ENCODE results near the gene RIMBP2.

RIMBP2 gene

DNA sequence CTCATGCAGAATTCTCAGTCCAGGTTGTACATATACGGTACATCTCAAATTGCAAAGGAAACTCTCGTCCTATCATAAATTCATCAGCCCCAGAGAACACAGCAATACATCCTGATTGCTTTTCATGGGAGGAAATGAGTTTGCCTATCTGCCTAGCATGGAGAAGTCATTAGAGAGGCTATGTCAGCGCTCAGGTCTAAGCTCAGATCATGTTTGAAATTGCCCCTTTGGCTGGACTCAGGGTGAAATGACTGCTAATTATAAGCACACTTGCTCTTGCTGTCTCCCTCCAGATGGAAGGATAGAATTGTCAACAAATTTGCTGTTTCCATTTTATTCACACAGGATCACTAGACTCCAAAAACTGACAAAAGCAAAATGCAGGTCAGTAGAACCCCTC is 178.4 kb downstream of the RIMBP2 start:
- DNase-seq (ENCODE audit: low read depth): no peak

DNA sequence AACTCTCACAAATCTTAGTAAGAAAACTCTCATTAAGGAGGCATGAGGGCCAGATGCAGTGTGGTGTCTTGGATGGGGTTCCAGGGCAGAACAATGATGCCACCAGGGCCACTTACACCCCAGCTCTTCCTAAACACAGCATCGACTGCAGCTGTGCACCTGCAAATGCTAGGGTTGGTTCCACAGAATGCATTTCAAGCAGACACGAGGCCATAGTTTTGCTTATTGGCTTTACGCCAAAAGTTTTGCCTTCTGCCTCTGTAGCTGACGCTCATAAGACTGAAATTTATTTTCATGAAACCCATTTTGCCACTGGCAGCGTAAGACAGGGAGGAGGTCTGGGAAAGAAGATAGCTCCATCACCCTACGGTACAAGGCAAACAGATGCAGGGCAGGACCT is 179.0 kb downstream of the RIMBP2 start:
- DNase-seq (ENCODE audit: low read depth): no peak

DNA sequence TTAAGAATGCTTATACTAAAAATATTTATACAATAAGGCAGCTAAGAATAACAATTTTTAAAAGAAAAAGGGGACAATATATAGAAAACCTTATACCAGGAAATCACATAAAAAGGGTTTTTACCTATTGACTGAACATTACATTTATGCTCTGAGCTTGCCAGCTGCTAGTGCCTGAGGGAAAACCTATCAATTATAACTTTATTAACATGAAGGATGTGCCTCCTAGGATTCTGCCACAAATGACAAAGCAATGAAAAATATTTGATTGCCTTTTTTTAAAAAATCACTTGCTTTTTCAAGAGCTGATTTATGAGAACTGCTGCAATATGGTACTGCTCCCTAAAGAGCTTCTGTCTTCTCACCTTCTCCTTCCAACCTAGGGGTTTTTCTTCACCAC is 185.7 kb downstream of the RIMBP2 start:
- DNase-seq (ENCODE audit: low read depth): no peak

DNA sequence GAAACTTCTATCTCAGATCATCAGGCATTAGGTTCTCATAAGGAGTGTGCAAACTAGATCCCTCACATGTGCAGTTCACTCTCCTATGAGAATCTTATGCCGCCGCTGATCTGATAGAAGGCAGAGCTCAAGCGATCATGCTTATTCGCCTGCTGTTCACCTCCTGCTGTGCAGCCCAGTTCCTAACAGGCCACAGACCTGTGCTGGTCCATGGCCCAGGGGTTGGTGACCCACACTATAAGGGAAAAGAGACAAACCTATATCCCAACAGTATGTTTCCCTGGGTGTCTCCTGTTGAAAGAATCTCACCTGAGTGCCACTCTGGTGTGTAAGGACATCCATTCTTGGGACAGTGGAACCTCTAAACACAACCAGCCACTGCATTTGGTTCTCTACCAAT is 186.3 kb downstream of the RIMBP2 start:
- DNase-seq (ENCODE audit: low read depth): no peak

DNA sequence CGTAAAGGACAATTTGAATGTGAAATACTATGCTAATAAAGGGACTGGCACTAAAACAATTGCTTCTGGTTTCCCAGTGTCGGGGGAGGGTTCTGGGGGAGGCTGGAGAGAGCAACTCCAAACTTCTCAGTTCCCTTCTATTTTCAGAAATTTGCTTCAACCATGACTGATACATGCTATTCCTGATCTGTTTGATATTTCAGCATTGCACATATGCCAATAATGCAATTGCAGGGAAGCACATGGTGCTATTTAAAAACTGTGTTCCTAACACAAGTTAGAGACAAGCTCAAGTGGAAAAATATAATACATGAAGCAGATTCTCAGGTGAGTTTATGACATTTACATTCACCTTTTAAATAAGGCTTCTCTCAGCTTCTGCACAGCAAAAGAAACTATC is 188.9 kb downstream of the RIMBP2 start:
- no peak for DNase-seq (ENCODE audit: low read depth)

DNA sequence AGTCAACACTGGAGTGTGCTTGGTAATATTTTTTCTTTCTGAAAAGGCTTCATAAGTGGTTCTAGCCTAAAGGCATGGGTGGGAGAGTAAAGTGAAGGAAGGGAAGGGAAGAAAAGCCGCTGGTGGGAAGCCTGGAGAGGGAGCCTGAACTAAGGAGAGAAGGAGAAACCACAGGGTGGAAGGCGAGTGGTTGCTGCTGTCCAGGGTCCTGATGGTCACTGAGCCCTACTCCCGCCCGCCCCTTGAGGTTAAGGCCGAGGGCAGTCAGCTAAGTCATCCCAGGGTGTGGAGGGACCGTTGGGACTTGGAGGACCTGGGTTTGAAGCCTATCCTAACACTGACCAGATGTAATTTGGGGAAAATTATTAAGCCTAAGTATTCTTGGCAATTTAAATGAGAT is 189.3 kb downstream of the RIMBP2 start:
- DNase-seq (ENCODE audit: low read depth): no peak

DNA sequence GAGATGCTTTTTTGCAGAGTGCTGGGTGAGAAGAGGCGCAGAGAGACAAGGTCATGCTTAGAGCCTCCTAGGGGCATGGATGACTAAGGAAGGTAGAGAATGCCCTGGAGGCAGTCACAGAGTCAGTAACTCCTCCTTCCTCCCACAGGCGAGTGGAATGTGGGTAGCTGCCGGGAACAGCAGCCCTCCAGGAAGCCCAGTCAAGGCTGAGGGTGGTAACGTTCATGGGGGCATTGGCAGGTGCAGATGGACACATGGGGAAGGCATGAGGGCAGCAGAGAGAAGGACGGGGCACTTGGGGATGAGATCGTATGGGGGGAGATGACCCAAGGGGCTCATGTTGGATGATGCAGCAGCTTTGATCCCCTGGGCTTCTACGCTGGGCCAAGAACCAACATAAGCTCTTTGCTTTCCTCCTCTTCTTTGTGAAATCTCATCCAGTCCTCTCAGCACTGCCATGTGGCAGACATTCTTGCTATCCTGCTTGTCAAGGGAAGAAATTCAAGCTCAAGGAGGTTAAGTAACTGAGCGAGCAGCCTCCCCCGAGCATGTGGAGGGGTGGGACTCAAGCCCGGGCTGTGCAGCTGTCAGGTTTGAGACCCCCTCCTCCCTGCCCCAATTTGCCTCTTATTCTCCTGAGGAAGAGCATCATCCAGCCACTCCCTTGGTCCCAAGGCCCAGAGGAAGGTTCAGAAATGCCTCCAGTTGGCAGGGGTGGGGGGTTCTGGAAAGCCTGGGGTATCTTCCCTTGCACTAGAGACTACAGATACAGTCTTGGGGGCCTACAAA is 190.5 kb downstream of the RIMBP2 start:
- DNase-seq (ENCODE audit: low read depth): no peak

DNA sequence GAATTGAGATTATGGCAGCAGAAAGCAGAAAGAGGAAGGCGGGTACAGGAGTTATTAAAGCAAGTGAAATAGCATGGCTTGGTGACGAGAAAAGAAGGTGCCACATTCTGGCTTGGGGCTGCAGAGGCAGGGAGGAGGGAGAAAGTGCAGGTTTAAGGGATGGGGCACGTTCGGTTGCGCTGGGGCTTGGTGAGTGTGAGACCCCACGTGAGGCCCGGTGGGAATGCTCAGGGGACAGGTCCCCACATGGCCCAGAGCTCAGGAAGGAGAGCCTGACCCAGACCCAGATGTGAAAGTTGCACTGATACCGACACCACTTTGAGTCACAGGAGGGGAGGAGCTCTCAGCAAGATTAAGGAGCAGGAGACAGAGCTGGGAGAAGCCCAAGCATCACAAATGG is 191.3 kb downstream of the RIMBP2 start:
- no peak for DNase-seq (ENCODE audit: low read depth)

DNA sequence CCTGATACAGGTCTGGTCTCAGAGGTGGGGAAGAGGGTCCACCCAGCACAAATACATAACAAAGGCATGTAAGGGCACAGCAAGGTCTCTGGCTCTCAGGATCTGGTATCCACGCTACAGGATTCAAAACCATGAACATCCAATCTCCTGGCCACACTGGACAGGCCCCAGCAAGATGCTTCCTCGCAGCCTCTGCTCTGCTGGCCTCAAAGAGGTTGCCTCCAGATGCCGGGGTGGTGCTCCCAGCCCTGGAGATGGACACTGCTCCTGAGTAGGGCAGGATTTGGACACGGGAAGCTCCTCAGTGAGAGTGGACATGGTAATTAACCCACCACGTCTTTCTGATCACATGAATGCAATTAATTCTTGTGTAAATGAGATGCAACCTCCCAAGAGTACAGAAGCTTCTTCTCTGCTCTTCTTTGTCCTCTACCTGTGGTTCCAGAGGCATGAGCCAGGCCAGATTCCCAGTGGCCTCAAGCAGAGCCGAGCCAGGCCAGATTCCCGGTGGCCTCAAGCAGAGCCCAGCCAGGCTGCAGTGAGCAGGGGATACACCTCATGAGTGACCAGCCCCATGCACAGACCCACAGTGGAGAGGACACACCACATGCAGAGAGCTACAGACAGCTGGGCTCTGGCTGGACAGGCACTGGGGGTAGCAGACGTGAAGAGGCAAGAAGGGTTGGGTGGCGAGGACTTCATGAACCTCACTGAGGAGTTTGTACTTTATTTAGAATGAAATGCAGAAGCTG is 192.1 kb downstream of the RIMBP2 start:
- DNase-seq (ENCODE audit: low read depth): no peak

DNA sequence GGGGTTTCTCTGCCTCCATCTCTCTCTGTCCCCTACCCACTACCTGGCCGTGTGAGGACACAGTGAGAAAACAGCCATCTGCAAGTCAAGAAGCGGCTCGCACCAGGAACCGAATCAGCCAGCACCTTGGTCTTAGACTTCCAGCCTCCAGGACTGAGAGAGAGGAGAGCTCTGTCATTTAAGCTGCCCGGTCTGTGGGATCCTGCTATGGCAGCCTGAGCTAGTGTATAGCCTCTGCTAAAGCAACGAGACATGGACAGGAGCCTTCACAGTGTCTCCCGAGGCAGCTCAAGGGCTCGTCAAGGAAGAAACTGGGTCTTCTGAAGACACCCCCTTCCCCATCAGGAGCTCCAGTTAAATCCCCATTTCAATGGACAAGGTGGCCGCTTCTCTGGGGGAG is 192.9 kb downstream of the RIMBP2 start:
- no peak for DNase-seq (ENCODE audit: low read depth)

DNA sequence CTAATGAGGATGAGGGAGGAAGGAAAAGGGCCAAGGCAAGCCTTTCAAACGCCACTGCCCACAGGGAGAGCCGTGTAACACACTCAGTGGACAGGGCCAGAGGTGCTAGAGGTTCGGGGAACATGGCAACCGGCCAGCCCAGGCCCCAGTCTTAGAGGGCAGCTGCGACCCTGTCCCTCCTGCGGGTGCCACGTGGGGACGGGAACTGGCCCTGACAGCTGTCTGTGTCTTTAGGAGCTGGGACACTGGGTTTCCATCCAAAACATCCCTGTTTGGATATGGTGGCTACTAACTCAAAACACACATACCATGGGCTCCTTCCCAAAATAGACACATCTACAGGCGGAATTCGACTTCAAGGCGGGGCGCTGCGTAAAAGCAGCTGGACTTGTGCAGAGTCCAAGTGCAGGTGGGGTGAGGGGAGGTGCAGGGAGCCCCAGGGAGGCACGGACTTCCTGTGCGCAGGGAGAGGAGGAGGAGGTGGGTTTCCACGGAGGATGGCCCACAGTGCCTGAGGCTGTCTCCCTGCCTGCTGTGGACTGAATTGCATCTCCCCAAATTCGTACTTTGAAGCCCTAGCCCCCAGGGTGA is 193.8 kb downstream of the RIMBP2 start:
- DNase-seq (ENCODE audit: low read depth): no peak

DNA sequence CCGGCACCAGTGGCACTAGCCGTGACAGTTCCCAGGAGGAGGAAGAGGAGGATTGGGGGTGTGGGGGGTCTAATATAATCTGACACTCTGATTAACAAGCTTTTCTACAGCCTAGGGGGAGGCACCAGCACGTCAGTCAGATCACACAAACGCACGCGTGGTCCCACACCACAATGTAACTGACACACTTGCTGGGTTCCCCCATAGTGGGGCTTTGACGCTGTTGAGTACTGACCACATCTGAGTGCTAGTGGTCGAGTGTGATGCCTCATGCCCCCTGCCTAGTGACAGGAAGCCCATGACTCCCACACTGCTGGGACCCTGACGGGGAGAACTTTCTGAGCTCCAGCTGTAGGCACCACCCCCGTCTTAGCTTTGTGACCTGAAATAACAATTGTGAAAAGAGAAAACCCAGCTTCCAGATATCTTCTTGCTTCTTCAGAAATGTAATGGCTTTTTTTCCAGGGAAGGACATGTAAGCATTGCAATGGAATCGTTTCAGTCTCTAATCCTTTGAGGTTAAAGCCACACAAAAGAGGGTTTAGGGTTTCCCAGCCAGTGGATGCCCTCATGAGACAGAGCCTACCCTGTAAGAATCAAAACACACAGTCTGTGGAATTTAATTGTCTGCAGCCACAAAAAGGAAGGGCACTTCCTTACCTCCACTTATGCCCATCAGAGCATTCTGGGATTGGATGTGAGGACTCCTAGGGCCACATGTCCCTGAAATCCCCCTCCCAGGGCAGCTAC is 194.5 kb downstream of the RIMBP2 start:
- DNase-seq (ENCODE audit: low read depth): no peak

DNA sequence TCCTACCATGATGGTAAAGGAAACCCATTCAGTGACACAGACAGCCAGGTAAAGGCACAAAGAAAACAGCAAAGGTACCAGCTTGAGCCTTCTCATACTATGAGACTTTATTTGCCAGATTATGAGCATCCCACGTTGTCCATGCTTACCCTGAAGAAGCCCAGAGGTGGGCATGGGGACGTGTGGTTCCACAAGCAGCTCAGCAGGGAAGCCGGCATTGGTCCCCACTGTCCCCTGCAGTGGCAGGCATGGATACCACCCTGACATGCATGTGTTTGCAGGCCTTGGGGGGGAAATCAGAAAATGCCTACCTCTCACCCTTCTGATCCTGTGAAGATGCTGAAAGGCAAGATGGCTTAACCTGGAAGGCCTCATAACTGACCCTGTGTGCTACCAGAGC is 195.3 kb downstream of the RIMBP2 start:
- DNase-seq (ENCODE audit: low read depth): no peak

DNA sequence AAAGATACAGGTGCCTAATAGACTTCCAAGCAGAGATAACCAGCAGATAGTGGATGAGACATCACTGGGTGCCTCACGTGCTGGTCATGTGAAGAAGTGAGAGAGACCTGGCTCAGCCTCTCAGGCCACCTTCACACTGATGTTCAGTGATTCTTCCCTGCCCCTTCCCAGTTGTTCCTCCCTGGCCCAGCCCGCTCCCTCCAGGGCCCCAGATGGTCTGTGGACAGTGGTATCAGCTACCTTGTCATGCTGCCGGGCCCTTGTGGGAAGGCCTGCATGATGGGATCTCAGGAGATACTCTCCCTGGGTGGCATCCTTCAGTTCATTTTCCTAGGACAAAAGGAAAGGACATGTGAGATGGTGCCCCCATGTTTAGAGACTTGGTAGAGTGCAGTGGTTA is 198.5 kb downstream of the RIMBP2 start:
- DNase-seq (ENCODE audit: low read depth): no peak

DNA sequence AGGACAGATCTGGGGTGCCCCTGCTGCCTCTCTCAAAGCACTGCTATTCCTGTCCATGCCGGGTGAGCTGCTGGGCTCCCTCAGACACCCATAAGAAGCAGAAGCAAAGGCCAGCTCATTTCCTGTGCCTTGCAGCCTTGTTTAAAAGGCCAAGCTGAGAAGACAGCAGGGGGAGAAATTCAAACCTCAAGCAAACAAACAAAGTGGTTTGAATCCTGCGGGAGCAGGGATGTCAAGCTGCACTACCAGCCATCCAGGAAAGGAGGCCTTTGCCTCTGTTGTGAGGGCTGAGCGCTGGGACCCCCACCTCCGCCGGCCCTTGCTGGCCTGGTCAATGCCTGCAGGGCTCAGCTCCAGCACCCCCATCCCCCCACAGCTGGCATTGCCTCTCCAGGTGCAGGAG is 201.9 kb downstream of the RIMBP2 start:
- no peak for DNase-seq (ENCODE audit: low read depth)

DNA sequence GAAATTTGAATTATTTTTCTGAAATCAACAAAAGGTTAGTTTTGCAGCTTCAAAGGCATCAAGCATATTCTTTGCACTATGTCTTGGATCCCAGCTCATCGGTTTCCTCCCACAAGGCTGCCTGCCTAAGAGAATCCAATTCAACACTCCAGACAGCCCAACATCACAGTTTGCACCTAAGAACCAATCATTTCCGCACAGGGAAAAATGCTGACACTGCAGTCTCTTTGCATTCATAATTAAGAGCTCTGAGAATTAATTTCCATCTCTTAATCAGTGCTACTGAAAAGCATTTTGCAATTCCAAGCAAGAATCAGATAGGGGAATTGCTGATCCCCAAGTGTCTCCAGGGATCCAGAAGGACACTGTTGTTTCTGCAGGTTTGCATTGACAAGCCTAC is 202.5 kb downstream of the RIMBP2 start:
- DNase-seq (ENCODE audit: low read depth): no peak

DNA sequence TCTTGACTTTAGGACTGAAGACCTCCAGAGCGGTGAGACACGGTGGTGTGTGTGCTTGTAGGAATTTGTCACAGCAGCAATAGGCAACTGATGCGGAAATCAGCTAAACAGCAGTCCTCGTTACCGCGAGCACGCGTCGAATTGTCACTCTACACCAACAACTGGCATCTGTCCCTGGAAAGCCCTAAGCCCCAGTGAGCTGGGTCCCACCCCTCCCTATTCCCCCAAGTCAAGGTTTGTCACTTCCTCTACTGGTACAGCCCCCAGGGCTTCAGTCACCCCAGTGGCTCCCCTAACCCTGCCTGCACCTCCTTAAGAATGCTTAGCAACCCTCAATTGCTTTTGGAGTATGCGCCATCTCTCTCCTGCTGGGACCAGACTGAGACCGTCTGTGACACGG is 204.8 kb downstream of the RIMBP2 start:
- DNase-seq (ENCODE audit: low read depth): no peak

DNA sequence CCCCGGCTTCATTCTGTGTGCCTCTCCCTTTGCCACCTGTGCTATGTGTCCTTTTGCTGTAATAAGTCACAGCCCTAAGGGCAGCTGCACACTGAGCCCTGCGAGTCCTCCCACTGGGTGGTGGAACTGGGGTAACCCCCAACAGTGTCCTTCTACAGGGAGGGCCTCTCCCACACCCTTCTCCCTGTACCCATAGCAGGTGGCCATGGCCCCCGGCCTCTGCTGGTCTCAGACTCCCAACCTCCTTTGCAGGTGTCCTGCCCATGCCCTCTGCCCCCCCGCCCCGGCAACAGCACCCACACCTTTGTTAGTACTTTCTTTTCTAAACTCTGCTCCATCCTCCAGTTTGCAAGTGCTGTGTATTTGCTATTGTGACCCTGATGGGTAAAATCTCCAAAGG is 206.6 kb downstream of the RIMBP2 start:
- DNase-seq (ENCODE audit: low read depth): no peak

DNA sequence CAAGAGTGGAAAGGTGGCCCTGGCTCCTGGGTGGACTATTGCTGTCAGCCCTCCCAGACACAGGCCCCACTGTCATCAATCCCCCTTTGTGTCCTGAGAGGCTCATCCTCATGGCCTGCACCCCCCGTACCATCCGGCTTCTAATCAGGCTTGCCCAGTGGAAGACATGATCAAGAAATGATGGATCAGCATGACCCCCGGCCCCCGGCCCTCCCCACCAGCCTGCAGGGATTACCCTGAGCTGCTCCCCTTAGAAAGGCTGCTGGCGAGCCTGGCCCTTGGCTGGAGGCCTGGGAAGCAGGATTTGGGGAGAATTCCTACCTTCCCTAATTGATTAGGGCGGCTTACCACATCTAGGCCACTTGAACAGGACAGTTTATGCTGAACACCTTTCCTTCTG is 207.3 kb downstream of the RIMBP2 start:
- DNase-seq (ENCODE audit: low read depth): no peak

DNA sequence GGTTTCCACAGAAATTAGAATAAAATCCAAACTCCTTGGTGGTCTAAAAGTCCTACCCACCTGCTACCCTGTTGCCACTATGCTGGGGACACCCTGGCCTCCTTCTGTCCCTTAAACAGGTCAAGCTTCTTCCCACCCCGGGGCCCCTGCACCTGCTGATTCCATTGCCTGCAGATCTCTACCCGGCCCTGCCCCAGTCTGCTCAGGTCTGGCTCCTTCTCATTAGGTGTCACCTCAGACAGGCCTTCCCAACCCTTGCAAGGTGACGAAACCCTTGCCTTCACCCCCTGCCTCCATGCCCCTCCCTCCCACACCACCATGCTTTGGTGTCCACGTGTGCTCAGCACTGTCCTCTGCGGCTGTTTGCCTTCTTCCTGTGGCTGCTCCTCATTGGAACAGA is 207.8 kb downstream of the RIMBP2 start:
- no peak for DNase-seq (ENCODE audit: low read depth)

DNA sequence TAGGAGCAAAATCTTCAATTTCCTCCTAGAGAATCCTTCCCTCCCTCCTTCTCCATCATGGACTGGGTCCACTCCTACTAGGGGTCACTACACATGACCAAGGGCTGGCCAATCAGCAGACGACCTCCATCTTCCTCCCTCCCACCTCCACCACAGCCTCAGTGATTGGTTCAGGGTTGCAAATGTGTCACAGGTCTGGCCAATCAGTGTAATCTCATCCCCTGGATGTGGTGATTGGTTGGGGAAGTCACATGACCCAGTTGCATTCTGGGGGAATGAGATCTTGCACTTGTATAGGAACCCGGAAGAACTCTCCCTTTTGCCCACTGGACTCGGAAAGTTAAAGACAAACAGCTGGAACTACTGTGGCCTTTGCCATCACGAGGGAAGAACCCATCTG is 209.3 kb downstream of the RIMBP2 start:
- no peak for DNase-seq (ENCODE audit: low read depth)

DNA sequence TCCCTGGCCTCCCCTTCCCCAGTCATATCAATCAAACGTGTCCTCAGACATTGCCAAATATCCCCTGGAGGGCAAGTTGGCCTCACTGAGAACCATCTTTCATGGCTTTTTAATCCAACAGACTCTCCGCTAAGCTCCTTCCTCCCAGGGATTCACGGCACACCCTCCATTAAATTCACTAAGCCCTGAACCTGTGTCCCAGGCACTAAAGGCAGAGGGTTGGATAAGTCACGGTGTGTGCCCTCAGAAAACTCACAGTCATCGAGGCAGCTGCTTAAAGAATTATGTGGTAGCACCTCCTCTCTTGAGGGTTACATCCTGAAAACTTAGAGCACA is 211.3 kb downstream of the RIMBP2 start:
- DNase-seq (ENCODE audit: low read depth): no peak
